HEK293T (cell line): ENCODE results near the gene EFNA3.

ENCODE experiments used
- FOXM1 ChIP-seq: fragments of 450-650 bp; IDR thresholded peaks from 2 replicates; pipeline ENCODE4 v1.6.1; 2017; ENCODE audit warnings: mild to moderate bottlenecking, borderline replicate concordance
- HDGF ChIP-seq: fragments of 450-650 bp; IDR thresholded peaks from 2 replicates; pipeline ENCODE4 v1.6.1; 2017; ENCODE audit warnings: antibody characterized with exemption, borderline replicate concordance
- SUZ12 ChIP-seq: fragments of 450-650 bp; IDR thresholded peaks from 2 replicates; pipeline ENCODE4 v1.6.1; 2016; ENCODE audit warnings: mild to moderate bottlenecking

DNA sequence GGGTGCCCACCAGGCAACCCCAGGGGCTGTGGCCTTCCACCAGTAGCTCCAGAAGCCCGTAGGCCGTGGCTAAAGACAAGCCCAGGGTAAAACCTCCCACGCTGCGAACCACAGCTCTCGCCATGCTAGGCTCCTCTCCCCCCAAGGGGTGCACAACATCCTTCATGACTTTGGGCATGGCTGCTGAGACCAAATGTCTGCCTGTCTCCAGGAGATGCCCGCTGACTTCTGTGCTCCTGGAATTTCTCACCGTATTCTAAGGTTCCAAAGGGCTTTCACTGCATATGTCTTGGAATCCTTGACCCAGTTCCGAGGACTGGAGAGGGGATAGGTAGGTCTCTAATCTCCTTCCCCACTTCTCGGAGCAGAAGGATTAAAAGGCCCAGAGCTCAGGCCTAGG is 45.1 kb upstream of the EFNA3 start, which contains the start of the genes DCST1 and DCST2:
- TF ChIP-seq SUZ12: no peak
- no peak for TF ChIP-seq FOXM1
- TF ChIP-seq HDGF: no peak
